GM20431 (cell line): Measurements from ENCODE around the gene ATXN1L.
"Not testable (repeated sequence)": the region's sequence is repeated elsewhere in the genome, so short reads cannot be mapped to it uniquely, and the experiment has no call there.

Experiments
- in situ Hi-C: fragments of 300-500 bp; cut with MseI, MboI; formaldehyde crosslinking; loops from one replicate; pipeline ENCODE4 v1.15.0; 2020; ENCODE audit warnings: low sequenced_read_pairs; ENCODE audit not compliant: unreplicated experiment

The ATXN1L gene

DNA sequence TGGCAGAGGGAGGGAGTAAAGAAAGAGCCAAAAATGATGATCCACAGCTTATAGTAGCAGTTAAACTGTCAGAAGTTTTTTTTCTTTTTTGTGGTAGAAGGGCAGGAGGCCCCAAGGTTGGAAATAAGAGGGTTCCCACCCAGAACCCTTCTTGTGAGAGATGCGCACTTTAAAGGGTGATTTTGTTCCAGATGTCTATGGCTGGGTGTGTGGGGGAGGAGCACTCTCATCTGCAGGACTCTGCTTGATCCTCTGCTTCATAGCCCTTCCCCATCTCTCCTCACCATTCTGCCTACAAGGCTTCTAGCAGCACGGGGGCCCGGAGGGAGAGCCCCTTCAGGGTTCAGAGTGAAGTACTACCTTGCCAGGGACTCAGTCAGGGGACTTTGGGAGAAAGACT, 6.4 kb downstream of the ATXN1L start:
- in situ Hi-C loops: no loop called here

DNA sequence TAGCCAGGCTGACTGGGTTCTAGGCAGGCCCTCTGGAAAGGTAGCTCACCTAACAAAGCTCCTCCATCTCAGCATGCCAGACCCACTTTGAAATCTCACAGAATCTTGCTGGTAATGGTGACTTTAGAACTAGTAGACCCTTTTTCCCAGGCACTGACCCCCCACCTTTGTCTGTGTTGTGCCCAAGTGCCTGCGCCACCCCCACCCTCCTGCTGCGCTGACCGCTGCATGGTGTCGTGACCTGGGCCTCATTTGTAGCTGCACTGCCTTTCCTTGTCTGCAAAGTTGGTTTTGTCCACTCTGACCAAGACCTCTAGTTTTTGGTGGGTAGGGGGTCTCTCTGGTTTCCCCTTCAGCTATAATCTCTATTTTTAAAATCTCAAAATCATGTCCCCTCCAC, 6.8 kb downstream of the ATXN1L start:
- in situ Hi-C loops: no loop called here

DNA sequence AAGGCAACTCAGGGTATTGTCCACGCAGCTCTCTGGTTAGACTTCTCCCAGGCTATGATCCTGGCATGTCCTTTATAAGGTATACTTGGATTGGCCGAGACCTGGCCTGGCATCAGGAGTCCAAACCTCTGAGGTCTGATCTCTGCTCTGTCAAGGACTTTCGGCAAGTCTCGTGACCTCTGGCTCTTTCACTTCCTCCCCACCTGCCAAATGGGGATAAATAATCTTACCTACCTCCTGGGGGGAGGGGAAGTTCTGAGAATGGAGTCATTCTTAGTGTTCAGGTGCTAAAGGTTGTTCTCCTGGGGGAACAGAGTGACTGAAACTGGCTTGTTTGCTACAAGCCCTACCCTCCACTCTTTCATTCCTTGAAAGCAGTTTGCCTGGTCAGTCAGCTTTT, 7.6 kb downstream of the ATXN1L start:
- in situ Hi-C loops: no loop called here

DNA sequence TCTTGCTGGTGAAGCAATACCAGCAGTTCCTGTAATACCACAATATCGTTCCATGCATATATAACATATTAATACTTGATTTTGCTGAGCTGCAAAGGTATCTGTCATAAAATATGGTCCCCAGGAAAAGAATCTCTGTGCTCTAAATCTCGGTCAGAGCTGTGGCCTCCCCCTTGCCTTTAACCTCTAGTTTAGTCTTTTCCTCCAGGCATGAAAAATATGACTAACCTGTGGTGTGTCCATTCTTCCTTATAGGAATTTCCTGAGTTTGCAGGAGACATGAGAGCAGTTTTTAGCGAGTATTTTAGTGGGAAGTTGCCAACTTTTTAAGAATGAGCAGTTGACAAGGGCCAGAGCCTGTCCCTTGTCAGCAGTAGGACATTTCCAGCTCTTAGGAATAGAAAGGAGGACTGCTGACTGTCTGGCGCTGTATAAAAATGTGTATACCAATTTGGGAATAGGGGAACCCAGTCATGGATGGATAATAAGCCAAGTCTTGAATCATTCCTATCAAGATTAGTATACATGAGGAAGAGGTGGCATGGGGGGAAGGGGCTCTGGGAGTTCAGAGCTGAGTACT, 8.7 kb downstream of the ATXN1L start:
- in situ Hi-C loops: no loop called here

DNA sequence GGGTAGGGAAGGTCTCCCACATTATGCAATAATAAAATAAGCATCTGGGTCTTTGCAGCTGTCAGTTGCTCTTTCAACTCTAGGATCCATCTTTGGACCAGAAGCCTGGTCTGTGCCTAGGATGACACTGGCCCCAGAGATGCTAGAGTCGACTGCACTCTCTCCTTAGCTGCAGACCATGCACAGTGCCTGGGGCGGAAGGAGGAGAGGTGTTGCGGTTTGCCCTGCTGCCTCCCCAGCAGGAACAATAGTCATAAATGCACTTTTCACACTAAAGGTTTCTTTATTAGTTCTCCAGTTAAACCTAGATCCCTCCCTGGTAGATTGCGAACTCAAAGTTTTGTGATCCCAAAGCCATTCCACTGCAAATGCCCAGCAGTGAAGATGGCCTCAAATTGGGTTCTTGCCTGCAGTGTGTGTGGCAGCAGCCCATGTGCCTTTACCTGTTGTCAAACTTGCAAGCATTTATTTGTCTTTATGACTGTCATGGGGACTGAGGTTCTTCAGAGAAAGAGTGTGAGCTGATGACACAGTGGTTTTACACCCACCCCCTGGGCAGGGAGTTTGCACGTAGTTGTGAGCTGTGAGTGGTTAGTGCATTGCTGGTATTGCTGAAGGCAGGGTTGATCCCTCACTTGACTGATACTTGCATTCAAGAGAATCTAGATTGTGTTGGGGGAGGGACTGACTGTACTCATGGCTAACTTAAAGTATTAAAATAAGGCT, 10.3 kb downstream of the ATXN1L start:
- in situ Hi-C loops: no loop called here

DNA sequence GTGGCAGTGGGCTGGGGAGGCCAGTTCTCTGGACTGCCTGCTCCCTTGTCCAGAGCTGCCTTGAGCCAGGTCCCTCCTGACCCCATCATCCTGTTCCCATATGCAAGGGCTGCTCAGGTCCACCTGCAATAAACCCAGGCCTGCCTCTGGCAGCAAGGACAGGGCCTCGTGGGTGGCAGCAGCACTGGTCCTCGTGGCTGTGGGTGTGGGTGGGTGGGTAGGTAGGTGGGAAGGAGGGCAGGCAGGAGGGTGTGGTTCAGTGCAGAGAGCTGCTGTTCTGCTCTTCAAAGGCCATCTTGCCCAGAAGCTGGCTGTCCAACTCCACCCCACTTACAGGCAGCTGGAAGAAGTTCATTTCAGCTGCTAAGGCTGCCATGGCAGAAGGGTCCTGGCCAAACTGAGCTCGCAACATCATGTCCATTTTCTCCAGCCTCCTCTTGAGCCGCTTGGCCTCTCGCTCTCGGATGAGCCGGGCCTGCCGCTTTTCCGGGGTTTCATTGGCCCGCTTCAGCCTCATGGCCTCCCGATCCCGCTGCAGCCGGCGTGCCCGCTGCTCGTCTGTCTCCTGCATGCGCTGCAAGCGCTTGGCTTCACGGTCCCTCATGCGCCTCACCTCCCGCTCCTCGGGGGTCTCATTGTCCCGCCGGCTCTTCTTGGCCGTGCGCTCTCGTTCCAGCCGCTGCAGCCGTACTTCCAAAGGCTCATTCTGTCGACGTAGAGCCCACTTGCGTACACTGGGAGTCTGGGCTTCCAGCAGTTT, 14.2 kb downstream of the ATXN1L start:
- in situ Hi-C loops: no loop called here

DNA sequence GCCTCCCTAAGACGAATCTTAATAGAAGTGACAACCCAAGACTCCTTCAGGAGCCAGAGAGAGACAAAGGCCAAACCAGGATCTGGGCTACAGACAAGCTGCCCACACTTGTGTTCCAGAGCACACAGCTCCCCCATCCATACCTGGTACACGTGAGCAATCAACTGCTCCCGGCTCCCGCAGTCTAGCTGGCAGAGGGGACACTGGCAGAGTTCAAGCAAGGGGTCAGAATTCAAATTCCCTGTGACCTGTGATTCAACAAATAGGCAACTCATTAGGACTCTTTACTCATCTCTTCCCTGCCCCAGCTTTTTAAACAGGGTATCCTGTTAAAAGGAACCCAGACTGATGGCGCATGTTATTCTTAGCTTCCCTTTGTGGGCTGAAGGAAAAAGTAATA, 18.2 kb downstream of the ATXN1L start:
- in situ Hi-C loops: no loop called here

DNA sequence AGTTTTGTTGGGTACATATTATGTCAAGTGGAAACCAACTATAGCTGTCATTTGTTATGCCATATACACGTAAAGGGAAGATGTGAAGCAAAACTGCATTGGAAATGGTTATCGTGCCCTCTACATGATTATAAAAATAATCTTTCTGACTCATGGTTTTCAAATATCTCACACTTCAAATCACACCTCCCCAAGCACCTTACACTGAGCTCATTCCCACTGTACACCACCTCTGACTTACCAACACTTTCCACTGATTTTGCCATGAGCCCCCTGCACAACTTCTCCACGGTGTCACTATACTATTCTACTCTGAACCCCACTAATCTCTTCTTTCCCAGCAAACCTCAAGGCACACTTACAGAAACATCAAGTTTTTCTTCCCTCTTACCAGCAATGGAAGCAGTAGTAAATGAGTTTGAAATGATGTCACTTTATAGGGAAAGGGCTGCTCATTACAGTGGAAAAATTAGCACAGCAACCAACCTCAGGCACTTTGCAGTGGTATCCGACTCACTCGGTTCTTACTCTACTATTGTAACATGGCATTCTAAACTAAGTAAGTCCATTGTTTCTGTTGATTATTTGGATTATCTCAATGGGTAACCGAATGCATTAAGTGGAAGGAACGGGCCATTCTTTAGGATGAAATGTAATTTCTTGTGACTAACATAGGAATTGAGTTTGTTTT, 19.5 kb downstream of the ATXN1L start:
- in situ Hi-C loops: no loop called here

DNA sequence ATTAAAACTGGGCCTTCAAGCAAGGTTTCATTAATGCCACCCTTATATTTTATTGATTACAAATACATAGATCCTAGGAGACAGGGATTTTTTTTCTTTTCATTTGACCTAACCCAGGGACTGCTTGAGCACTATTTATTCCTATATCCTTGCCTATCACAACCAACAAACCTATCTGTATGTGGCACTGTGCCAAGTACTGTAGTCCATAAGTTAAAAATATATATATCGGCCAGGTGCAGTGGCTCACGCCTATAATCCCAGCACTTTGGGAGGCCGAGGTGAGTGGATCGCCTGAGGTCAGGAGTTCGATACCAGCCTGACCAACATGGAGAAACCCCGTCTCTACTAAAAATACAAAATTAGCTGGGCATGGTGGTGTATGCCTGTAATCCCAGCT, 21.4 kb downstream of the ATXN1L start:
- in situ Hi-C loops: not testable (repeated sequence)

DNA sequence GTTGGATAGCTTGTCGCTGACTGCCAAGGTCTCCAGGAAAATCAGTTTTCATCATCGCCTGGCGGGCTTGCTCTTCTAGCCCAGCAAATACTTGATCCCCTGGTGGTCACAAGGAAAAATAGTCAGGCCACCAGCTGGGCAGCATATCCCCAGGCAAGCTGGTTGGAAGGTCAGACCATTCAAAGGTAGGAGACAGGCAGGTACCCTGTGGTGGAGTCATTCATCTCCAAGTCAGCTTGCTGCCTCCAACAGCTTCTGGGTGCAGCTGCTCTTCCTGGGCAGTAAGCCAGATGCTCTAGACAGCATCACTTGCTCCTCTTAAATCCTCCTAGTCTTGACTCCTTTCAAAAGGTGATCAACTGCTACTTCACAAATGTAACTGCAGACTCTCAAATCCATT, 22.2 kb downstream of the ATXN1L start:
- in situ Hi-C loops: no loop called here

DNA sequence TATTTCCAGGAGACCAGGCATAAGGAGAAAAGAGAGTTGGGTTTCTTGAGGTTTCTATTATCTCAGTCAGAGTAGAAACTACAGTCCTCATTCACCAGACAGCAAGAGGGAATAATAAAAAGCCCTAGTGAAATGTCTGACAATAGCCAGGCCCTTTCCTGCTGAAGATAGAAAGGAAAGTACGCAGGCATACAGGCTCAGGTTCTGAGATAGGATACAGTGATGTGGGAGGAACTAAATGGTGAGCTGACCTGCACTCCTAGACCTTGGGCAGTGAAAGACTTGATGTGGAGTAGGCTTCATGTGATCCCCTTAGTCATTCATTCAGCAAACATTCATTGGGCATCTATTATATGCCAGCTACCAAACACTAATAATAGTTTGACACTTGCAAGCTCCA, 23.3 kb downstream of the ATXN1L start:
- in situ Hi-C loops: no loop called here

DNA sequence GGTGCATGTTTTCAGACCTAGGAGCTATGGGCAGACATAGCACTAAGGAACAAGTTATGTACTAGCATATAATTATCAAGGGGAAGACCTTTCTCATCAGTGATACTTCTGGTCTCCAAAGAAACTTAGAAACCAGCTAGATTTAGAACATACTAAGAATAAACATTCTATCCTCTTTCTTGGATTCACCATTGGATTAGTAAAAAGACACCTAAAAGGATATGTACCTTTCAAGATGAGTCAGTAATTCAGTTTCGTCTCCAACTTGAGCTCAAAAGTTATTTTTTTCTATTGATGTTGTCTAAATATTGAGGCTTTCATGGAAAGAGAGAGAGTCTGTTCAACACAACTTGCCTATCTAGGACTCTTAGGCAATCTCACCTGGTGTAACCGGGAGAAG, 25.0 kb downstream of the ATXN1L start:
- in situ Hi-C loops: no loop called here

DNA sequence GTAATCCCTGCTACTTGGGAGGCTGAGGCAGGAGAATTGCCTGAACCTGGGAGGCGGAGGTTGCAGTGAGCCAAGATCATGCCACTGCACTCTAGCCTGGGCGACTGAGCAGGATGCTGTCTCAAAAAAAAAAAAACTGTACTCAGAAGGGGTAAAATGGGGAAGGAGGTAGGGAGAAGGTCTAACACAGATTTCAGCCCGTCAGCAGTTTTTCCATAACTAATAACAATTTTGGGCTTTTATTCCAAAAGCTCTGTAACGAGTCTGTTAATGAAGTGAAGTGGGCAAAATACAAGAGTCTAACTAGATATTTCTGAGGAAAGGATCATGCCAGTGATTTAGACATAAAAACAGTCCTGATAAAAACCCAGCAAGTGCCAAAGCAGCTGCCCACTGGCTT, 27.4 kb downstream of the ATXN1L start:
- in situ Hi-C loops: no loop called here

DNA sequence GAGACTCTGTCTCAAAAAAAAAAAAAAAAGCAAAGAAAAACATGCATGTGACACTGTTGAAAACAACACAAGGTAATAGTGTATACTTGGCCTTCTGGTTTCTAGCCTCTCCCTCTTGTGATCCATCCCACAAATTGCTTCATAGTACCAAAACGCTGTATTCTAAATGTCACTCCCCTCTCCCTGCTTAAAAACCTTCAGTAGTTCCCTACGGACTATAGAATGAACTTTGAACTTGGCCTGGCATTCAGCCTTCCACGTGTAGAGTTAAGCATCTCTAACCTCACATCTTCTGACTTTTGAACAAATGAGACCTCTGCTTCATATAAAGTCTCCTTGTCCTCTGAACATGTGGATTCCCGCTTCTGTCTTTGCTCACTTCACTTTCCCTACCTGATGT, 33.1 kb downstream of the ATXN1L start:
- in situ Hi-C loops: no loop called here

DNA sequence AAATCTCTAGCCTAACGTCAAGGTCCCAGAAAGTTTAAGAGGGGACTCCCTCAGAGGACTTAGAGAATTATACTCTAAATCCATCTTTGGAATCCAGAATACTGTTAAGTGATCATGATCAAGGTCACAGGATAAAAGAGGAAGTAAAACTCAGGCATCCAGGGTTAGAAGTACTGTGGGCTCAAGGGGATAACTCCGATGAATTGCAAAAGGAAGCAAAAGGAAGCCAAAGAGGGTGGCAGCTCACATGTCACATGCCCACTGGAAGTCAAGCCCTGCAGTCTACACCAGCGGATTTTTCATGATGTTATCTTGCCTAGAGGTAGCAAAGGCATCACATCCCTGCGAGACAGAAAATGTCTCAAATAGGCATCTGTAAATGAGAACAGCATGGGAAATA, 34.4 kb downstream of the ATXN1L start:
- in situ Hi-C loops: no loop called here

DNA sequence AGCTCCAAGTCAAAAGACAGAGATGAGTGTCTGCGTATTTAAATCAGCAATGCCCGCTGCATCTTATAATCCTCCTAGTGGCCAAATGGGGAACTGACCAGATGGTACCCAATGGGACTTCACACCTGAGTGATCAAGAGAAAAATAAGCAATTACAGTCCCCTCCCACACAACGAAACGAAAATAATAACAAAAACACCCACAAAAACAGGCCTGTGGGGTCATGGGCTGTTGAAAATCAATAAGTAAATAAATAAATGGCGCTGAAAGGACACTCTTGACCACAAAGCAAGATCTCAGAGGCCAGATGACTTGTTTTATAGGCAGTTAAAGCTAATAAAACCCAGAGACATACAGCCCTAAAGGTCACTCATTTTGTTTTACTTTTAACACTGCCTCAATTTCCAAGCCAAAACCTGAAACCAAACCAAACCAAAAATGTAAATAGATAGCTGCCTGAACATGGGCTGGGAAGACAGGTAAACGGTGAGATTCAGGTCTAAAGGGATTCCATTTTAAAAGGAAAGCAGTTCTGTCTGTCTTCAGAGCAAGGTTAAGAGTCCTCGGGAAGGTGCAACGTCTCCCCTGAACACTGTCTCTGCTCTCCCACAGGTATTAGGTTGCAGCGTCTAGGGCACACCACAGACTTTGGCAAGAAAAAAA, 36.9 kb downstream of the ATXN1L start:
- in situ Hi-C loops: no loop called here

DNA sequence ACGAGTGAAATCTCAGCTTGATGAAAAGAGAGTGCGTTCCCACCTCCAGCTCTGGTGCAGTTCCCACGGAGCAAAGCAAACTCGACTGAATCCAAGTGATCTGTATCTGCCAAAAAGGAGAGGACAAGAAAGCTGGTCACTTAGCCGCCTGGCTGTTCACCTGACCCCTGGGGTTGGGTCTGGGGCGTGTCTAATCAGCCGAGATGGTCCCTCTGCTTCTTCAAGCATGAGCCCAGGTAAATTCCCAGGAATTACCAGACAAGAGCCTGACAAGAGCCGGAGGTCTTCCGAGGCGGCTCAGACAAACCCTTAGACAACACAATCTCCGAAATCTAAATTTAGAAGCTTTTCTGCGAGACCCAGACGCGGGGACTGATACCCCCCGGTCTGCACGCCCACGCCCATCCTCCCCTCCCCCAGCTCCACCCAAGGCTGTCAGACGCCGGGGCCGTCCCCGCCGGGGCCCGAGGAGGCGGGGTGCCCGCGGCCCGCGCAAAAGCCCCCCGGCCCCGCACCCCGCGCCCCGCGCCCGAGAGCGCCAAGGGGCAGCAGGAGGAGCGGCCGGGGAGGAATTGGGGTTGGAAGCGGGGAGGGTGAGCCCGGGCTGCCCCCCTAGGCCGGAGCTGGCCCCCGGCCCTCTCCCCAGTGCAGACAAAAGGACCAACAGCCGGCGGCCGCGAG, 37.5 kb downstream of the ATXN1L start:
- in situ Hi-C loops: no loop called here

DNA sequence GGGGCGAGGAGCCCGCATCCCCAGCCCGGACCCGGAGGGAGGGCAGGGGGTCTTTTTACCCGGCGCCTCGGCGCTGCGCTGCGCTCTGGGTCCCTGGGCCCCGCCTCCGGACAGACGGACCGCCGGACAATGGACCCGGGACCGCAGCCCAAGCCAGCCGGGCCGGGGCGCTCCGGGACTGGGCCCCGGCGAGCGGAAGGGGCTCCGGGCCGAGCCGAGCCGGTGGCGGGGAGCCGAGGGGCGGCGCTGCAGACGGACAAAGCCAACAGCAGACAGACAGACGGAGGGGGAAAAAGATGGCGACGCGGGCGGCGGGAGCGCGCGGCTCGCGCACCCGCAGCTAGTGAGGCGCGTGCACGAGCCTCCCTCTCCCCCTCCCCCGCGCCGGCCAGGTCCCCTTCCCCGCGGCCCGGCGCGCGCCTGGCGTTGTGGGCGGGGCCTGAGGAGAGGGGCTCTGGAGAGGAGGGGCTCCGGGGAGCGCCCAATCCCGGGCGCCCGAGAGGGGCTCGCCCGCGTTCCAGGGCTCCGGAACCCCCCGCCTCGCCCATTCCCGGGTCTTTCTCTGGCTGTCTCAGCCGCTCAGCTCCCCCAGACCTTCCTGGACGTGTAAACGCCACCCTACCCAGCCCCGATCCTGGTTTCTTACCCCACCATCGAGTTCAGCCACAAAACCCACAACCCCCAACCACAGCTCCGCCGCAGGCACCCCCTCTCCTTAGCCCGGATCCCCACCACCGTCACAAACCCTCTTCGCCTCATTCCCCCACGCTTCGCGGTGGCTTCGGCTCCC, 38.3 kb downstream of the ATXN1L start, which contains the start of gene ZNF821:
TSS of gene ZNF821 (minus strand) at position 334 of the 790 bp plus-strand sequence. CDS start 4,236 bp downstream, outside the sequence.
- in situ Hi-C loops: no loop called here

DNA sequence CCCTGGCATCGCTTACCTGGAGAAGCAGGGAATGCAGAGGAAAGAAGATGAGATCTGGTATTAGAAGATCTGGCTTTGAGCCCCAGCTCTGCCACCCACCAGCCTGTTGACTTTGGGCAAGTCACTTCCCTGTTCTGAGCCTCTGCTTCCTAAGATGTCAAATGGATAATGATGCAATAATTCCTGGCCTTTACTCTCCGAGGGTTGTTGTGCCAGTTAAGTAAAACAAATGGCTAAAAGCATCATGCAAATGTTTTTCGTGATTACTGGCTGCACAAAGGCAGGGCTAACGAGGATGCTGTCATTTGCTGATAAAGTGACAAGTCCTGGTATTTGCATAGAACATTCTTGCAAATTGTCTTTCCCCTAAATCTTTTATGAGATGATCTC, 39.5 kb downstream of the ATXN1L start:
- in situ Hi-C loops: no loop called here
